Heart left ventricle (tissue), 16 donors: ENCODE results near the gene FAM24B. TPM values are rescaled to one million over a fixed set of nuclear protein-coding genes. Genes with fewer than 3 reads are reported as not detected.

Experiments used
- ATAC-seq, 4 donors: fragments of 200-7000 bp; cut with Tn5 transposase; one replicate each; pipeline ENCODE4 v1.9.1; 2020 to 2022; ENCODE audit warnings: moderate library complexity in 4 of 4, mild to moderate bottlenecking in 3 of 4, moderate number of reproducible peaks in 1 of 4
- DNase-seq, 5 donors: peaks; one replicate each; pipeline ENCODE4 v3.0.0-alpha.2; 2020
- H3K27ac ChIP-seq, 12 donors: fragments of 200-600 bp; sonication (generic) in 4 of 12; one replicate each; pipeline versions ENCODE4 v1.5.0 to v1.8.0; 2016 to 2022; ENCODE audit warnings: mild to moderate bottlenecking in 2 of 12
- H3K27me3 ChIP-seq, 9 donors: fragments of 200-600 bp; sonication (generic) in 2 of 9; one replicate each; pipeline versions ENCODE4 v1.5.1 to v1.8.0; 2016 to 2022; ENCODE audit warnings: mild to moderate bottlenecking in 3 of 9
- H3K36me3 ChIP-seq, 9 donors: fragments of 200-600 bp; sonication (generic) in 2 of 9; one replicate each; pipeline versions ENCODE4 v1.5.0 to v1.8.0; 2018 to 2022; ENCODE audit warnings: mild to moderate bottlenecking in 2 of 9
- H3K4me1 ChIP-seq, 12 donors: fragments of 200-600 bp; sonication (generic) in 4 of 12; one replicate each; pipeline versions ENCODE4 v1.5.0 to v1.8.0; 2016 to 2022; ENCODE audit warnings: mild to moderate bottlenecking in 3 of 12
- H3K4me3 ChIP-seq, 12 donors: fragments of 200-600 bp; sonication (generic) in 4 of 12; one replicate each; pipeline versions ENCODE4 v1.5.0 to v1.8.0; 2017 to 2022; ENCODE audit warnings: mild to moderate bottlenecking in 9 of 12, moderate library complexity in 4 of 12
- H3K9me3 ChIP-seq, 12 donors: fragments of 200-600 bp; sonication (generic) in 4 of 12; one replicate each; pipeline versions ENCODE4 v1.5.0 to v1.8.0; 2016 to 2022; ENCODE audit warnings: mild to moderate bottlenecking in 1 of 12
- CTCF ChIP-seq, 12 donors: fragments of 200-600 bp; sonication (generic) in 4 of 12; IDR thresholded peaks; one replicate each; pipeline versions ENCODE4 v1.5.0 to v1.8.0; 2018 to 2022; ENCODE audit warnings: antibody characterized with exemption in 12 of 12, mild to moderate bottlenecking in 5 of 12
- POLR2A ChIP-seq, 2 donors: fragments of 450-650 bp; IDR thresholded peaks; one replicate each; pipeline ENCODE4 v1.6.1; 2017; ENCODE audit warnings: antibody characterized with exemption in 2 of 2, mild to moderate bottlenecking in 2 of 2, moderate library complexity in 2 of 2
- WGBS, 4 donors: extraction: QIAGEN DNeasy Blood & Tissue Kit in 2 of 4; methylation state at CpG; one replicate each; pipeline versions ENCODE4 v1.1.5 to v1.1.7; 2013 to 2018; 5-methylcytosine and 5-hydroxymethylcytosine counted together
- intact Hi-C, 10 donors: fragments of 100-400 bp; cut with DNase I; formaldehyde crosslinking; loops; one replicate each; pipeline versions ENCODE4 v1.11.1 to v1.14.2; 2022
- polyA plus RNA-seq, 2 donors: library from polyadenylated mRNA; stranded (reverse); fragments of 200-250 nt; gene quantifications; one replicate each; pipeline ENCODE4 v1.2.3, GENCODE V29; 2013
- total RNA-seq, 9 donors: library from RNA; depleted of rRNA in 2 of 9; stranded (reverse); fragments of >200 nt in 2 of 9; fragmentation: NEBNext Ultra II Directional in 3 of 9; extraction: Animal tissue kit (Norgen Biotek cat#: 25700) in 3 of 9; gene quantifications; one replicate each; pipeline versions ENCODE4 v1.1.0 to v1.2.4, GENCODE V29; 2016 to 2023
- donor health status: ischemic (EF 13 %, LVEDD 7.1; RV severe dilation, severe dysfunction).
- donor health status: healthy with polysubstance abuse.
- donor health status: DM: no; HTN: yes; CAD: no.
- donor health status: DM: no; HTN: no; CAD: no.
- donor health status: ischemic (EF 25% LVEDD 6.9; RV normal size, moderate dysfunction).
- donor health status: ischemic (EF 25% LVEDD 5.7; RV mildly dilated, moderate dysfunction).
- donor health status: healthy.
- donor health status: DM: yes; HTN: yes; CAD: no.
- donor health status: ischemic (EF 35%, LVEDD 5.7; RV mildly dilated, moderate dysfunction).
- donor health status: nonischemic (EF 11% LVEDD 7.7; RV severe dilation, severe dysfunction).
- donor health status: DM: yes; HTN: yes; CAD: no.
- donor health status: PGD.
- donor health status: ischemic (EF 29% LVEDD 5.4; RV normal size, mild dysfunction).
- donor health status: nonischemic (EF 23%, LVEDD 6.1; RV moderate dilation, normal function).

The FAM24B gene
- total and polyA plus RNA-seq, 11 donors, result 0.49 to 2.9 (median 0.80) TPM; not detected in 4

GRCh38 chr10:122827302-122827701, 52.1 kb downstream of the FAM24B start:
- ATAC-seq (no peak), DNase-seq (no peak)
- H3K4me3 ChIP-seq, result no peak overlapping the region
- intact Hi-C loops, result no loop called here
- no peaks in the 10 kb centered on the region for H3K9me3 ChIP-seq
- H3K27me3 ChIP-seq, result peaks cover 0 to 19% (median 0%) of the 10 kb centered on the region in 9 donors
- peaks cover 0 to 7% (median 0%) of the 10 kb centered on the region in 9 donors for H3K36me3 ChIP-seq
- H3K4me1 ChIP-seq, result no peaks in the 10 kb centered on the region
- TF ChIP-seq CTCF (IDR thresholded peaks at IDR 0.05) (no peak), POLR2A (IDR thresholded peaks at IDR 0.05) (no peak)
- no peak overlapping the region for H3K27ac ChIP-seq
- WGBS, 4 donors, result 75 to 97% (median 89%) methylated on average over 3 of the region's 3 CpGs

GRCh38 chr10:122822973-122823690, 56.2 kb downstream of the FAM24B start:
- no peak overlapping the region for H3K4me3 ChIP-seq
- no peaks in the 10 kb centered on the region for H3K4me1 ChIP-seq
- DNase-seq (no peak), ATAC-seq (peak in 1 of 4 donors; percentile 27)
- H3K9me3 ChIP-seq, result no peaks in the 10 kb centered on the region
- intact Hi-C loops, result no loop called here
- H3K27me3 ChIP-seq, result peaks cover 0 to 53% (median 7%) of the 10 kb centered on the region in 9 donors
- no peak overlapping the region for H3K27ac ChIP-seq
- TF ChIP-seq CTCF (IDR thresholded peaks at IDR 0.05) (no peak), POLR2A (IDR thresholded peaks at IDR 0.05) (no peak)
- 76 to 86% (median 83%) methylated on average over 7 to 11 of the region's 11 CpGs for whole genome bisulfite sequencing, 4 donors
- no peaks in the 10 kb centered on the region for H3K36me3 ChIP-seq

- ATAC-seq, result no peak
- Histone ChIP-seq H3K4me1 (no peaks in the 10 kb centered on the region), H3K9me3 (no peaks in the 10 kb centered on the region), H3K4me3 (no peak overlapping the region), H3K27ac (no peak overlapping the region), H3K27me3 (peaks cover 0 to 63% (median 7%) of the 10 kb centered on the region in 9 donors), H3K36me3 (no peaks in the 10 kb centered on the region)
- TF ChIP-seq CTCF (IDR thresholded peaks at IDR 0.05) (no peak), POLR2A (IDR thresholded peaks at IDR 0.05) (no peak)
- intact Hi-C loops, result no loop called here
- DNase-seq, result no peak
- 58 to 68% (median 65%) methylated on average over 3 of the region's 3 CpGs for WGBS, 4 donors
Observed at GRCh38 chr10:122821808-122822207, 57.6 kb downstream of the FAM24B start.

- no peak for TF ChIP-seq POLR2A (IDR thresholded peaks at IDR 0.05)
- TF ChIP-seq CTCF (IDR thresholded peaks at IDR 0.05), result no peak
- DNase-seq (no peak), ATAC-seq (no peak)
- Histone ChIP-seq H3K4me3 (no peak overlapping the region), H3K4me1 (no peaks in the 10 kb centered on the region), H3K27me3 (peaks cover 0 to 36% (median 7%) of the 10 kb centered on the region in 9 donors), H3K9me3 (no peaks in the 10 kb centered on the region), H3K27ac (no peak overlapping the region), H3K36me3 (no peaks in the 10 kb centered on the region)
- intact Hi-C loops, result no loop called here
- WGBS, 4 donors, result 54 to 76% (median 68%) methylated on average over 5 of the region's 5 CpGs
Observed at GRCh38 chr10:122815458-122815857, 63.9 kb downstream of the FAM24B start.
